BLaER1 treated with 17β-estradiol and CSF1 and Interleukin-3, amounts not matched to agents 10 nM and 100 nM (cell line): ENCODE data around the gene LAMTOR3.

Experiments used
- H3K27ac ChIP-seq, 11 experiments: shearing (Covaris generic); formaldehyde crosslinking; 2 replicates each; pipeline ENCODE4 v1.8.1; 2022
- H3K27me3 ChIP-seq, 11 experiments: shearing (Covaris generic); formaldehyde crosslinking; 2 replicates each; pipeline ENCODE4 v1.8.1; 2022
- H3K36me3 ChIP-seq, 11 experiments: shearing (Covaris generic); formaldehyde crosslinking; 2 replicates each; pipeline ENCODE4 v1.8.1; 2022
- H3K4me1 ChIP-seq, 10 experiments: shearing (Covaris generic); formaldehyde crosslinking; 2 replicates each; pipeline ENCODE4 v1.8.1; 2022
- H3K4me2 ChIP-seq, 11 experiments: shearing (Covaris generic); formaldehyde crosslinking; 2 replicates each; pipeline ENCODE4 v1.8.1; 2022
- H3K4me3 ChIP-seq, 10 experiments: shearing (Covaris generic); formaldehyde crosslinking; 2 replicates each; pipeline ENCODE4 v1.8.1; 2022
- H3K9ac ChIP-seq, 11 experiments: shearing (Covaris generic); formaldehyde crosslinking; 2 replicates each; pipeline ENCODE4 v1.8.1; 2022
- H3K9me3 ChIP-seq, 11 experiments: shearing (Covaris generic); formaldehyde crosslinking; replicated peaks in 1 of 11; 2 replicates each; pipeline ENCODE4 v1.8.1; 2022
- H4K20me1 ChIP-seq, 11 experiments: shearing (Covaris generic); formaldehyde crosslinking; 2 replicates each; pipeline ENCODE4 v1.8.1; 2022
- Cebpa-rat ChIP-seq, 11 experiments: shearing (Covaris generic); IDR thresholded peaks; 2 replicates each; pipeline ENCODE4 v1.8.1; 2022

The LAMTOR3 gene

GRCh38 chr4:99894998-99895397 is 771 bp upstream of the LAMTOR3 start:
- H3K4me2 ChIP-seq, result peak overlapping the region; percentile 70 to 95 (median 83)
- no peak for TF ChIP-seq Cebpa-rat (IDR thresholded peaks at IDR 0.05)
- peaks cover 18 to 43% (median 26%) of the 10 kb centered on the region in 10 experiments for H3K4me1 ChIP-seq
- H4K20me1 ChIP-seq, result peaks cover 0 to 29% (median 8%) of the 10 kb centered on the region in 11 experiments; a peak in 8 of 22 replicates
- no peaks in the 10 kb centered on the region for H3K9me3 ChIP-seq
- H3K9ac ChIP-seq, result peak overlapping the region; percentile 46 to 75 (median 70); a peak in 21 of 22 replicates
- peaks cover 6 to 43% (median 18%) of the 10 kb centered on the region in 11 experiments; a peak in 15 of 22 replicates for H3K36me3 ChIP-seq
- H3K27ac ChIP-seq, result peak overlapping the region; percentile 58 to 77 (median 71); a peak in 21 of 22 replicates
- no peaks in the 10 kb centered on the region for H3K27me3 ChIP-seq
- peak overlapping the region; percentile 55 to 98 (median 89) for H3K4me3 ChIP-seq

- Histone ChIP-seq H3K27me3 (no peaks in the 10 kb centered on the region), H3K9me3 (no peaks in the 10 kb centered on the region), H3K4me2 (peak overlapping the region; percentile 76 to 98 (median 92)), H3K9ac (peak overlapping the region; percentile 82 to 97 (median 87)), H3K27ac (peak overlapping the region; percentile 78 to 95 (median 83)), H4K20me1 (peaks cover 0 to 39% (median 11%) of the 10 kb centered on the region in 11 experiments; a peak in 10 of 22 replicates), H3K4me1 (peaks cover 18 to 53% (median 26%) of the 10 kb centered on the region in 10 experiments), H3K36me3 (peaks cover 4 to 43% (median 18%) of the 10 kb centered on the region in 11 experiments; a peak in 14 of 22 replicates), H3K4me3 (peak overlapping the region; percentile 82 to 98 (median 96))
- TF ChIP-seq Cebpa-rat (IDR thresholded peaks at IDR 0.05), result no peak
Observed at GRCh38 chr4:99893839-99894160, 427 bp downstream of the LAMTOR3 start.

GRCh38 chr4:99893029-99893428 is 1.2 kb downstream of the LAMTOR3 start:
- no peak for TF ChIP-seq Cebpa-rat (IDR thresholded peaks at IDR 0.05)
- peak overlapping the region in 6 of 11 experiments; percentile 78 to 95 (median 90); a peak in 8 of 22 replicates for H3K27ac ChIP-seq

GRCh38 chr4:99891351-99891750 is 2.9 kb downstream of the LAMTOR3 start:
- no peaks in the 10 kb centered on the region for H3K9me3 ChIP-seq
- no peak for TF ChIP-seq Cebpa-rat (IDR thresholded peaks at IDR 0.05)
- H3K4me1 ChIP-seq, result peaks cover 18 to 54% (median 26%) of the 10 kb centered on the region in 10 experiments
- peak overlapping the region in 3 of 11 experiments; percentile 91 to 95 (median 92); a peak in 6 of 22 replicates for H3K4me2 ChIP-seq
- H3K27me3 ChIP-seq, result no peaks in the 10 kb centered on the region
- H3K9ac ChIP-seq, result peak overlapping the region in 2 of 11 experiments; percentile 22 to 36; a peak in 2 of 22 replicates
- peaks cover 0 to 63% (median 22%) of the 10 kb centered on the region in 11 experiments; a peak in 10 of 22 replicates for H4K20me1 ChIP-seq
- peaks cover 5 to 49% (median 25%) of the 10 kb centered on the region in 11 experiments; a peak in 18 of 22 replicates for H3K36me3 ChIP-seq
- H3K4me3 ChIP-seq, result peak overlapping the region in 1 of 10 experiments; percentile 98; a peak in 1 of 20 replicates
- H3K27ac ChIP-seq, result no peak overlapping the region

More at GRCh38 chr4:99893029-99893428, 1.2 kb downstream of the LAMTOR3 start:
- Histone ChIP-seq H3K4me2 (peak overlapping the region; percentile 76 to 98 (median 92)), H3K4me3 (peak overlapping the region; percentile 82 to 98 (median 96)), H4K20me1 (peaks cover 0 to 46% (median 16%) of the 10 kb centered on the region in 11 experiments; a peak in 10 of 22 replicates), H3K9me3 (no peaks in the 10 kb centered on the region), H3K4me1 (peaks cover 18 to 54% (median 26%) of the 10 kb centered on the region in 10 experiments), H3K27me3 (no peaks in the 10 kb centered on the region), H3K9ac (peak overlapping the region; percentile 82 to 97 (median 87); a peak in 21 of 22 replicates), H3K36me3 (peaks cover 4 to 40% (median 16%) of the 10 kb centered on the region in 11 experiments; a peak in 14 of 22 replicates)

GRCh38 chr4:99887837-99888236 is 6.4 kb downstream of the LAMTOR3 start:
- Histone ChIP-seq H3K9me3 (no peaks in the 10 kb centered on the region), H3K36me3 (peaks cover 24 to 83% (median 49%) of the 10 kb centered on the region in 11 experiments; a peak in 20 of 22 replicates), H3K4me1 (peaks cover 7 to 40% (median 12%) of the 10 kb centered on the region in 10 experiments), H3K27ac (no peak overlapping the region), H4K20me1 (peaks cover 0 to 78% (median 22%) of the 10 kb centered on the region in 11 experiments; a peak in 10 of 22 replicates), H3K9ac (peak overlapping the region in 1 of 11 experiments; percentile 40; a peak in 2 of 22 replicates), H3K4me2 (no peak overlapping the region), H3K4me3 (no peak overlapping the region), H3K27me3 (no peaks in the 10 kb centered on the region)
- no peak for TF ChIP-seq Cebpa-rat (IDR thresholded peaks at IDR 0.05)

GRCh38 chr4:99886146-99886545 is 8.1 kb downstream of the LAMTOR3 start:
- Histone ChIP-seq H3K4me3 (no peak overlapping the region), H3K27me3 (no peaks in the 10 kb centered on the region), H4K20me1 (peaks cover 0 to 64% (median 16%) of the 10 kb centered on the region in 11 experiments; a peak in 10 of 22 replicates), H3K36me3 (peaks cover 29 to 91% (median 53%) of the 10 kb centered on the region in 11 experiments), H3K27ac (no peak overlapping the region), H3K4me2 (no peak overlapping the region), H3K9ac (no peak overlapping the region; a peak in 1 of 22 replicates), H3K4me1 (peaks cover 0 to 23% (median under 1%) of the 10 kb centered on the region in 10 experiments; a peak in 9 of 20 replicates), H3K9me3 (no peaks in the 10 kb centered on the region)
- TF ChIP-seq Cebpa-rat (IDR thresholded peaks at IDR 0.05), result no peak

GRCh38 chr4:99885687-99886086 is 8.5 kb downstream of the LAMTOR3 start:
- H3K4me1 ChIP-seq, result peaks cover 0 to 19% (median 0%) of the 10 kb centered on the region in 10 experiments; a peak in 4 of 20 replicates

GRCh38 chr4:99885063-99885664 is 9.1 kb downstream of the LAMTOR3 start:
- Histone ChIP-seq H3K4me3 (no peak overlapping the region), H3K27me3 (no peaks in the 10 kb centered on the region), H4K20me1 (peaks cover 0 to 54% (median 13%) of the 10 kb centered on the region in 11 experiments; a peak in 10 of 22 replicates), H3K9me3 (no peaks in the 10 kb centered on the region), H3K4me2 (no peak overlapping the region), H3K27ac (no peak overlapping the region; a peak in 1 of 22 replicates), H3K9ac (no peak overlapping the region; a peak in 1 of 22 replicates), H3K4me1 (peaks cover 0 to 14% (median 0%) of the 10 kb centered on the region in 10 experiments; a peak in 4 of 20 replicates), H3K36me3 (peaks cover 35 to 91% (median 59%) of the 10 kb centered on the region in 11 experiments)
- TF ChIP-seq Cebpa-rat (IDR thresholded peaks at IDR 0.05), result no peak

More at GRCh38 chr4:99885687-99886086, 8.5 kb downstream of the LAMTOR3 start:
- Histone ChIP-seq H3K27me3 (no peaks in the 10 kb centered on the region), H3K9ac (no peak overlapping the region; a peak in 1 of 22 replicates), H4K20me1 (peaks cover 0 to 59% (median 13%) of the 10 kb centered on the region in 11 experiments; a peak in 10 of 22 replicates), H3K36me3 (peaks cover 30 to 91% (median 54%) of the 10 kb centered on the region in 11 experiments), H3K4me3 (no peak overlapping the region), H3K9me3 (no peaks in the 10 kb centered on the region), H3K27ac (no peak overlapping the region), H3K4me2 (no peak overlapping the region)
- no peak for TF ChIP-seq Cebpa-rat (IDR thresholded peaks at IDR 0.05)

GRCh38 chr4:99879458-99879857 is 14.8 kb downstream of the LAMTOR3 start:
- H3K27me3 ChIP-seq, result no peaks in the 10 kb centered on the region
- 0 out of 22 replicates have a peak, but pooled peaks of 1 of the 11 experiments have one; percentile 12 for TF ChIP-seq Cebpa-rat (IDR thresholded peaks at IDR 0.05)

More at GRCh38 chr4:99879458-99879857, 14.8 kb downstream of the LAMTOR3 start:
- Histone ChIP-seq H3K4me3 (no peak overlapping the region), H3K27ac (no peak overlapping the region), H3K4me2 (no peak overlapping the region), H3K36me3 (peaks cover 52 to 87% (median 65%) of the 10 kb centered on the region in 11 experiments), H3K9me3 (no peaks in the 10 kb centered on the region), H4K20me1 (peaks cover 0 to 4% (median 0%) of the 10 kb centered on the region in 11 experiments; a peak in 3 of 22 replicates), H3K9ac (no peak overlapping the region), H3K4me1 (no peaks in the 10 kb centered on the region)
